ENCODE results near the gene MALAT1. TPM values are rescaled to one million over a fixed set of nuclear protein-coding genes. Genes with fewer than 3 reads are reported as not detected.
A peak's percentile ranks its signal among the peaks of the same experiment; 100 is the strongest.

The MALAT1 gene
- total RNA-seq, 1 experiment from 2014 or later: 6,000 TPM

- CTCF ChIA-PET: interaction anchor here (0.9 to 6.1 kb wide), 3 partner anchors 31 to 38 kb away, joined by 5 to 31 read pairs (median 10); no protein-coding TSS in a partner anchor
- H3K4me1 ChIP-seq (ENCODE audit: control insufficient read depth in 1 of 2, insufficient read depth in 2 of 2, low read length in 2 of 2): peaks cover 50 to 86% of the 10 kb centered on the region in 2 experiments
- peaks cover 53% of the 10 kb centered on the region for H3K79me2 ChIP-seq (ENCODE audit: insufficient read depth, low read length)
Observed at GRCh38 chr11:65506290-65506771, 7.5 kb downstream of the MALAT1 start.

More at GRCh38 chr11:65506290-65506771, 7.5 kb downstream of the MALAT1 start:
- ChIA-PET RAD21 (ENCODE audit: low non-redundant PET in 1 of 2, low total read pairs in 2 of 2, uncharacterized antibody in 2 of 2, unreplicated experiment in 2 of 2) (interaction anchor here in 1 of 2 experiments (1.5 kb wide), 1 partner anchor 35 kb away, joined by 3 read pairs; no protein-coding TSS in a partner anchor), POLR2A (interaction anchor here (0.5 to 26.7 kb wide), 22 partner anchors 8 to 358 kb away, joined by 3 to 1499 read pairs (median 6); partner anchors contain the start of genes DPF2, MALAT1, NEAT1 and POLA2)
- DNase-seq (ENCODE audit: low read depth, low spot score): no peak
- Histone ChIP-seq H3K9me2 (ENCODE audit: insufficient read depth) (no peaks in the 10 kb centered on the region), H3K4me3 (replicated peaks in 1 of 2; ENCODE audit: low read depth in 1 of 2, low read length in 2 of 2) (no peak overlapping the region; a peak in 1 of 4 replicates), H3K36me3 (ENCODE audit: control insufficient read depth in 1 of 2, insufficient read depth in 2 of 2, low read length in 2 of 2) (peaks cover 42 to 44% of the 10 kb centered on the region in 2 experiments), H2AFZ (ENCODE audit: low read depth, low read length, poor library complexity, severe bottlenecking) (no peak overlapping the region), H3K4me2 (ENCODE audit: low read length) (peak overlapping the region; percentile 85), H3K27me3 (ENCODE audit: insufficient read depth, low read length) (no peaks in the 10 kb centered on the region), H3K27ac (ENCODE audit: low read depth, low read length) (peak overlapping the region; percentile 83), H4K20me1 (ENCODE audit: insufficient read depth) (peaks cover 47% of the 10 kb centered on the region), H3K9ac (ENCODE audit: low read length) (peak overlapping the region; percentile 29; the same call in 1 of the 2 replicates), H3K9me3 (ENCODE audit: control insufficient read depth in 1 of 2, insufficient read depth in 1 of 2, low read depth in 1 of 2, low read length in 2 of 2) (no peaks in the 10 kb centered on the region)
- BruUV-seq (replicated peaks): no TSS peak
- intact Hi-C loops (cut with micrococcal nuclease): loop anchor here (2.0 to 5.0 kb wide), 2 partner anchors 34 to 124 kb away; partner anchors contain the start of gene SLC25A45
- no peak for ATAC-seq
- no peak for TF ChIP-seq TCF7L2 (IDR thresholded peaks at IDR 0.05; ENCODE audit: borderline replicate concordance, extremely low read depth, insufficient read depth, insufficient read length)
- no peak for TF ChIP-seq EZH2 (IDR thresholded peaks at IDR 0.05)
- TF ChIP-seq ZFX (IDR thresholded peaks at IDR 0.05): no peak
- no peak for TF ChIP-seq CBX3 (IDR thresholded peaks at IDR 0.05; ENCODE audit: low read depth)
- TF ChIP-seq JUND (IDR thresholded peaks at IDR 0.05): no peak
- TF ChIP-seq SP1 (IDR thresholded peaks at IDR 0.05; ENCODE audit: low read depth): no peak
- no peak for TF ChIP-seq ATF3 (IDR thresholded peaks at IDR 0.05)
- no peak for TF ChIP-seq CEBPB (IDR thresholded peaks at IDR 0.05; ENCODE audit: low read depth)
- TF ChIP-seq POLR2A (IDR thresholded peaks at IDR 0.05; ENCODE audit: borderline replicate concordance, extremely low read depth, insufficient read depth, insufficient read length): no peak
- TF ChIP-seq, protein P1, sequence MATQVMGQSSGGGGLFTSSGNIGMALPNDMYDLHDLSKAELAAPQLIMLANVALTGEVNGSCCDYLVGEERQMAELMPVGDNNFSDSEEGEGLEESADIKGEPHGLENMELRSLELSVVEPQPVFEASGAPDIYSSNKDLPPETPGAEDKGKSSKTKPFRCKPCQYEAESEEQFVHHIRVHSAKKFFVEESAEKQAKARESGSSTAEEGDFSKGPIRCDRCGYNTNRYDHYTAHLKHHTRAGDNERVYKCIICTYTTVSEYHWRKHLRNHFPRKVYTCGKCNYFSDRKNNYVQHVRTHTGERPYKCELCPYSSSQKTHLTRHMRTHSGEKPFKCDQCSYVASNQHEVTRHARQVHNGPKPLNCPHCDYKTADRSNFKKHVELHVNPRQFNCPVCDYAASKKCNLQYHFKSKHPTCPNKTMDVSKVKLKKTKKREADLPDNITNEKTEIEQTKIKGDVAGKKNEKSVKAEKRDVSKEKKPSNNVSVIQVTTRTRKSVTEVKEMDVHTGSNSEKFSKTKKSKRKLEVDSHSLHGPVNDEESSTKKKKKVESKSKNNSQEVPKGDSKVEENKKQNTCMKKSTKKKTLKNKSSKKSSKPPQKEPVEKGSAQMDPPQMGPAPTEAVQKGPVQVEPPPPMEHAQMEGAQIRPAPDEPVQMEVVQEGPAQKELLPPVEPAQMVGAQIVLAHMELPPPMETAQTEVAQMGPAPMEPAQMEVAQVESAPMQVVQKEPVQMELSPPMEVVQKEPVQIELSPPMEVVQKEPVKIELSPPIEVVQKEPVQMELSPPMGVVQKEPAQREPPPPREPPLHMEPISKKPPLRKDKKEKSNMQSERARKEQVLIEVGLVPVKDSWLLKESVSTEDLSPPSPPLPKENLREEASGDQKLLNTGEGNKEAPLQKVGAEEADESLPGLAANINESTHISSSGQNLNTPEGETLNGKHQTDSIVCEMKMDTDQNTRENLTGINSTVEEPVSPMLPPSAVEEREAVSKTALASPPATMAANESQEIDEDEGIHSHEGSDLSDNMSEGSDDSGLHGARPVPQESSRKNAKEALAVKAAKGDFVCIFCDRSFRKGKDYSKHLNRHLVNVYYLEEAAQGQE (IDR thresholded peaks at IDR 0.05; ENCODE audit: low read depth): no peak
- TF ChIP-seq SRF (IDR thresholded peaks at IDR 0.05; ENCODE audit: low read depth): no peak

Measured in HCT116 (cell line).